NCI-H2107 treated with DMSO at 0.1 percent for 48 hours (cell line): ENCODE results near the gene LDLRAD3.

Experiments
- DNase-seq: peaks from one replicate; lab custom pipeline; 2025; ENCODE audit not compliant: unreplicated experiment; lab: John Stamatoyannopoulos, UW

The LDLRAD3 gene

DNA sequence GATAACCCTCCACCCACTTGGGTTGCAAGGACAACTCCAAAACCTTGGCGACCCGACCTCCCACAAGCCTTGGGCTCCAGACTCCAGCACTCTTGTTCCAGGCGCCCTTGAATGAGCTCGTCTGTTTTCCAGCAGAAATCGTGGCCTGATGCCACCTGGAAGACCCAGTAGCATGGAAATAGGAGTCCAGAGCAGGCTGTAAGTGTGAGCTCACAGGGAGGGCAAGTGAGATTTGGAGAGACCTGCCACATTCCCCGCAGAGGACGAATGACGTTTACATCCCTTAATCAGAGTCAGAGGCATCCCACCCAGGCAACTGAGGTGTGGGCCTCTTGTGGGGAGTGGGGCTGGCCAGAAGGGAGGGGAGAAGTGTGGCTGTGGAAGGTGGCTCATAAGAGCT is 71.9 kb downstream of the LDLRAD3 start:
- no peak for DNase-seq

- no peak for DNase-seq
Measured at GRCh38 chr11:36016263-36016662, 72.4 kb downstream of the LDLRAD3 start.

- no peak for DNase-seq
Measured at GRCh38 chr11:36016709-36017108, 72.8 kb downstream of the LDLRAD3 start.

DNA sequence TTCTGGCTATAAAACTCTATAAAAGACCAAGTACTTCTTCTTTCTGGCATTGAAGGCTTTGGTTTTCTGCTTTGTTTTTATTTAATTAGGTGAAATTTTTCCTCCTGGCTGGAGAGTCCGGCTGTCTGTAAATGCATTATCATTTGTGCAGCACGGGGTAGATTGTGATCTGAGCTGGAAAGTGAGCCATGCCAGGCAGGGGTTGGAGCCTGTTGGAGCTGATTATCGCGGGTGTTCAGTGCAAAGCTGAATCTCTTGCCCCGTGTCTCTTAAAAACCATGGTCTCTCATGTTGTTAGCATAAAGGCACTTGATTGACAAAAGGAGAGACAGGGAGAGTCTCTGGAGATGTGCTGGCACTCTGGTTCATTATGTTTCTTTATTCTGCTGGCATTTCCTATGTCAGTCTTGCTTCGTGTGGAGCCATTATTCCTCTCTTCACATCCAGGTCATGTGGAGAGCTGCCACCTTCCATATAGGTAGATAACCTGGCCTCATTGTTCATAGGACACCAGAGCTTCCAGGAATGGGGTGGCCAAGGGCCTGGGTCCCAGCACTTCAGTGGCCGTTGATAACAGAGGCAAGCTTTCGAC is 75.2 kb downstream of the LDLRAD3 start:
- DNase-seq: no peak

- DNase-seq: no peak
Measured at GRCh38 chr11:36019722-36020121, 75.9 kb downstream of the LDLRAD3 start.

GRCh38 chr11:36022882-36023281 is 79.0 kb downstream of the LDLRAD3 start:
- no peak for DNase-seq

- no peak for DNase-seq
Measured at GRCh38 chr11:36023922-36024321, 80.1 kb downstream of the LDLRAD3 start.

- DNase-seq: no peak
Measured at GRCh38 chr11:36024716-36025115, 80.9 kb downstream of the LDLRAD3 start.

- DNase-seq: no peak
Measured at GRCh38 chr11:36026315-36026968, 82.6 kb downstream of the LDLRAD3 start.

GRCh38 chr11:36027731-36028130 is 83.9 kb downstream of the LDLRAD3 start:
- no peak for DNase-seq

- no peak for DNase-seq
Measured at GRCh38 chr11:36029616-36030015, 85.8 kb downstream of the LDLRAD3 start.

DNA sequence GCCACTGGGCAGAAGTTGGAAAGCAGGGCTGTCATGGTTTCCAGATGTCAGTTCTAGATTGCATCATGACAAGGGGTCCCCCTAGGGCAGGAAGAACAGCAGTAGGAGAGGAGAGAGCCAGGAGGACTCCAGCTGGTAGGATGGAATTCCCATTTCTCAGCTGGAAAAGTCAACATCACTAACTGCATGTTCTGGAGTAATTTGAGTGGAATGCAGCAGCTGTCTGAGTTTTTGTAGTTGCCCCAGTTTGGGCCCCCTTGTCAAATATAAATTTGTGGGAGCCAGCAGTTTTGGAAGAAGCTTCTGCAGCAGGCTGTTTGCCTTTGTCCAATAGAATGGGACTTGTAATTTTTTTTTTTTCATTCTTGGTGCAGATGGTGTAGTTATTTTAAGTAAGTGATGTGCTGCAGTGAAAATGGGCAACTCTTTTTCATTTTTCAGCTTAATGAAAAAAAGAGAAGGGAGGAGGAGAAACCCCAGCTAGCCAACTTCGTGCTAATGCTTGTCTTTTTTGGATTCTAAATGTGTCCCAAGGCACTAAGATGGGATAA is 86.9 kb downstream of the LDLRAD3 start:
- DNase-seq: no peak

- DNase-seq: no peak
Measured at GRCh38 chr11:36033082-36033751, 89.4 kb downstream of the LDLRAD3 start.

DNA sequence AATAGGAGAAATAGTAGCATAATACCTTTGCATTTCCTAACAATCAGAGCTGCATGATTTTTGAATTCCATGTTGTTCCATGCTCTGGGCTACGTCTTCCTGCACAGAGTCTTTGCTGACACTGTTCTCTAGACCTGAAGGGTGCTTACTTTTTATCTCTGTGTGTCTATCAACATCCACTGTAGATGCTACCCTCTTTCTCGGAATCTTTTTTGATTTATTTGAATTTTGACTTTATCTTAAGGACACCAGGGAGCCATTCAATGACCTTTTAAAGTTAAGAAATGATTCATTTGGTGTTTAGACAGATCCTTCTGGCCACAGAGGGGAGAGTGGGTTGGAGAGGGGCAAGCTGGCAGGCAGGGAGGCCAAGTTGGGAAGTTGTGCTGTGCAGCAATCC is 90.1 kb downstream of the LDLRAD3 start:
- DNase-seq: no peak

DNA sequence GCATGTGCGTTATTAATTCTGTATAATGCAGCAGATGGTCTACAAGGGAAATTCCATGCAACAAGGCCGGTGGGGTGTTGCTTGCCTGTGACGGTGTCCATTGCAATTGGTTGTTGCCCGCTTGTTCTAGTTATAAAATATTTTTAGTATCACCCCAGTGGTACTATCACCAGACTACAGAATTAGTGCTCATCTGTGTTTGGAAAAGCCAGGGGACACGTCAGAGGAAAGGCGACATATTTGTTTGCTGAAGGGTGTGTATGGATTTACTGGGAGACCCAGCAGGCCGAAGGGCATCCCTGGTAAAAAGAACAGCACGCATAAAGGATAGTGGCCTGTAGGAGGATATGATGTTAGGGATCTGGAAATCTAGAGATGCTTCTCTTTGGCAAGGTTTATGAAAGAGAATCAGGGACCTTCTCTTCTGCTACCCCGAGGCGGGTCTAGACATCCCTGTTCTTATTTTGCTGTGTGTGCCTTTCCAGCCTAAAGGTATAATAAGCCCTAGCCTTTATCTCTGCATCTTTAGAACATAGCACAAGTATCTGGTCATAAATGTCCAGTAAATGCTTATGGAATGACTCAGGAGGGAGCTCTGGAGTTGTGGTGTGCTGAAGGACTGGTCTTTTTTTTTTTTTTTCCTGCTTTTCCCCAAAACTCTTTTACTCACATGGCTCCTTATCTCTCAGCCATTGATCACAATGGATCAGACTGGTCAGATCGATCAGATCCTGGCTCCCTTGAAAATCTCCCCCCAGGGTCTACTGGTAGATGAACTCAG is 90.9 kb downstream of the LDLRAD3 start:
- DNase-seq: no peak

- DNase-seq: no peak
Measured at GRCh38 chr11:36035454-36035853, 91.6 kb downstream of the LDLRAD3 start.

DNA sequence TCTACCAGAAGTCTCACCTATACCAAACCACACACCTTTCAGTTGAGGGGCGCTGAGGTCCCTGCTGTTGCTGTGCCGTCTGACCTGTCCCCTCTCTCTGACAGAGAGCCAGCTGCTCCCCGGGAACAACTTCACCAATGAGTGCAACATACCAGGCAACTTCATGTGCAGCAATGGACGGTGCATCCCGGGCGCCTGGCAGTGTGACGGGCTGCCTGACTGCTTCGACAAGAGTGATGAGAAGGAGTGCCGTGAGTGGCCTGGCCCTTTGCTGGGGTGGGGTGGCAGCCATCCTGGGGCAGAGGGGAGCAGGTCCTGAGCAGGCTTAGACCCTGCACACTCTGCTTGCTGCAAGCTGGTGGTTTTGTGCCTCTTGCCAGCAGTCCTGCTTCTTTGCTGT is 92.1 kb downstream of the LDLRAD3 start:
- DNase-seq: no peak

DNA sequence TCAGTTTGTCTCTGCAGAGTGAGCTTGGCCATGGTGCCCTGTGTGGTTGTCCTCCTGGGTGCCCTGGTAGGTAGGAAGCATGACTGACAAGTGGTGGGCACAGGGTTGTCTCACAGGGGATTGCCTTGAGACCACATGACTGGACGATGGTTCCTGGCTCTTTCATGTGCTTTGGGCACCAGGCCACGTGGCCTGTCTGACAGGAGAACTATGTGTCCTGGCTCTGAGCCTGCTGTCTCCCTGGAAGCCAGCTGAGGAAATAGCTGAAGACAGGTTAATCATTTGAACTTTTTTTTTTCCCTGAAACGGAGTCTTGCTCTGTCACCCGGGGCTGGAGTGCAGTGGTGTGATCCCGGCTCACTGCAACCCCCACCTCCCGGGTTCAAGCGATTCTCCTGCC is 93.2 kb downstream of the LDLRAD3 start:
- no peak for DNase-seq

DNA sequence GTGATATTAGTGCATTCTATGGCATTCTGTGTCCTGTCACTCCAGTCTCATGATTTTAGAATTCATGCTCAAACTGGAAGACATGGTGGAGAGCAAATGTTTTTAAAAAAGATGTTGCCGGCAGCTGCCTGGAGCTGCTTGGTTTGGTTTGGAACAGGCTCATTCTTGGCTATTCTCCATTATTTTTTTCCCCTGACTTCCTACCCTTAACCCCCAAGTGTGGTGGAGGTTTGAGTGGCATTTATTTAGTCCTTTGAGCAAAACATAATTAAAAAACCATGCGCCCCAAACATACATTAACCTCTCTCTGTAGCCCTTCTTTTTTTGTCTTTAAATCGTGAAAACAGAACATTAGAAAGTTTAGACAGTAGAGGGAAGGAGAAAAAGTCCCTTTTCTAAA is 94.7 kb downstream of the LDLRAD3 start:
- DNase-seq: no peak

DNA sequence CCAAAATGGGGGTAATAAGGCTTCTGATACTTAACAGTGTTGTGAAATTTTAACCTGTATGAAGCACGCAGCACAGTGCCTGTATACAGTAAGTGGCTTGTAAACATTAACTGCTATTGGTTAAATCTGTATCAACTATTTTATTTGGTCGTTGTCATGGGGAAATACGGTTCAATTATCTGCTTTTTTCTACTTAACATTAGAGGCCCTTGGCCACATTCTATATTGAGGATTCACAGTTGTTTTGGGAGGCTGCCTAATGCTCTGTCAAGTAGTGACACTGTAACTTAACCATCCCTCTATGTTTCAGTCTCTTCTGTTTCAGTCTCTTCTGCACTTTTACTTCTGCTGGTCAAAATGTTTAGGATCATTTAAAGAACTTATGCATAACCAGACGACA is 95.6 kb downstream of the LDLRAD3 start:
- DNase-seq: no peak

DNA sequence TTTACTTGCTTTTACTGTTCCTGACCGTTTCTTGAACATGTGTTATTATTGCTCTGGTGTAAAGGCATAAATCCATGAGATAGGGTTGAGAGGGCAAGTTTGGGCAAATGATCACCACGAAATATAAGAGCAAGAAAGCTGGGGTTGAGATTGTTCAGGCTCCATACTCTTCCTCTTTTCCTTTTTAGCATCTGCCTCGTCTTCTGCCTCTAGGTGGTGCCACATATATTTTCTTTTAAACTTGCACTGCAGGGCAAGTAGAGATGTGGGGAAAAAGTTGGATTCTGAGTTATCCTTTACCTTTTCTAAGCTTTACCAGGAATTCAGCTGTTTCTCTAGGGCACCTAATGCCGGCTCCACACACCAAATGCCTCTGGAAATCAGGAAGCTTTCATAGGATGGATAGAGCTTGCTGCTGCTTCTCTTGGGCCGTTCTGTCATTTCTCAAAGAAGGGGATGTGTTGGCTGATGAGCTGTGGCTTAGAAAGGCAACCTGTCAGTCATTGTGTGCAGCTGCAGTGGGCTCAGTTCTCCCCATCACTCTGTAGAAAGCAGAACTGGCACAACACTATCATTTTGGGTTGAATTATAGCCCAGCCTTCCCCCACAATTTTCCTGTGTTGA is 98.2 kb downstream of the LDLRAD3 start:
- no peak for DNase-seq
